Neural cell (in vitro differentiated cells): ENCODE results near the gene PANX2. TPM values are rescaled to one million over a fixed set of nuclear protein-coding genes. Genes with fewer than 3 reads are reported as not detected.

Experiments used
- H2AFZ ChIP-seq: fragments of 200-600, 300-800 bp; sonication (generic), shearing (Covaris generic); 2 replicates; pipeline ENCODE4 v1.6.0; 2014; ENCODE audit warnings: low read depth, mild to moderate bottlenecking, antibody characterized with exemption, low read length, moderate library complexity
- H3F3A ChIP-seq: fragments of 200-600 bp; shearing (Covaris generic); 2 replicates; pipeline ENCODE4 v1.6.1; 2016; ENCODE audit warnings: mild to moderate bottlenecking, moderate library complexity, mixed read lengths, antibody characterized with exemption, low read length; ENCODE audit not compliant: insufficient read depth, poor library complexity, severe bottlenecking
- H3K27ac ChIP-seq: fragments of 200-600, 300-800 bp; sonication (generic), shearing (Covaris generic); 2 replicates; pipeline ENCODE4 v1.5.1; 2014; ENCODE audit warnings: mild to moderate bottlenecking, low read length, moderate library complexity
- H3K27me3 ChIP-seq: fragments of 300-800, 200-600 bp; sonication (generic), shearing (Covaris generic); 2 replicates; pipeline ENCODE4 v1.6.0; 2014; ENCODE audit warnings: mild to moderate bottlenecking, low read depth, low read length, moderate library complexity; ENCODE audit not compliant: insufficient read depth
- H3K36me3 ChIP-seq: fragments of 300-800, 200-600 bp; sonication (generic), shearing (Covaris generic); 2 replicates; pipeline ENCODE4 v1.5.1; 2014; ENCODE audit warnings: mild to moderate bottlenecking, antibody characterized with exemption, low read length, moderate library complexity; ENCODE audit not compliant: insufficient read depth
- H3K4me2 ChIP-seq: fragments of 300-800, 200-600 bp; sonication (generic), shearing (Covaris generic); 2 replicates; pipeline ENCODE4 v1.6.0; 2014; ENCODE audit warnings: mild to moderate bottlenecking, low read length
- H3K4me3 ChIP-seq: fragments of 300-800, 200-600 bp; sonication (generic), shearing (Covaris generic); 2 replicates; pipeline ENCODE4 v1.5.1; 2014; ENCODE audit warnings: mild to moderate bottlenecking, low read length, moderate library complexity
- H3K79me2 ChIP-seq: fragments of 200-600 bp; shearing (Covaris generic); replicated peaks from 2 replicates; pipeline ENCODE4 v1.6.0; 2014; ENCODE audit warnings: mild to moderate bottlenecking, low read length, moderate library complexity; ENCODE audit not compliant: insufficient read depth
- H3K9ac ChIP-seq: fragments of 300-800, 200-600 bp; sonication (generic), shearing (Covaris generic); 2 replicates; pipeline ENCODE4 v1.6.1; 2016; ENCODE audit warnings: mild to moderate bottlenecking, low read length, mixed read lengths
- H3K9me2 ChIP-seq: fragments of 200-600 bp; shearing (Covaris generic); 2 replicates; pipeline ENCODE4 v1.6.1; 2016; ENCODE audit warnings: mild to moderate bottlenecking, low read length, mixed read lengths; ENCODE audit not compliant: insufficient read depth
- H3K9me3 ChIP-seq: fragments of 200-600, 300-800 bp; sonication (generic), shearing (Covaris generic); 2 replicates; pipeline ENCODE4 v1.6.1; 2016; ENCODE audit warnings: mild to moderate bottlenecking, mixed run types, low read length, moderate library complexity, mixed read lengths
- H4K20me1 ChIP-seq: fragments of 200-600 bp; shearing (Covaris generic); 2 replicates; pipeline ENCODE4 v1.6.1; 2016; ENCODE audit warnings: mild to moderate bottlenecking, mixed run types; ENCODE audit not compliant: insufficient read depth
- EP300 ChIP-seq: fragments of 450-650 bp; conservative IDR thresholded peaks from 2 replicates; pipeline ENCODE4 v1.6.1; 2014; ENCODE audit warnings: antibody characterized with exemption, mild to moderate bottlenecking, moderate library complexity; ENCODE audit not compliant: poor library complexity, severe bottlenecking
- EZH2 ChIP-seq: fragments of 200-600, 300-800 bp; shearing (Covaris generic), sonication (generic); IDR thresholded peaks from 2 replicates; pipeline ENCODE4 v1.6.1; 2014; ENCODE audit warnings: antibody characterized with exemption, low read length, borderline replicate concordance, mild to moderate bottlenecking; ENCODE audit not compliant: insufficient read depth, poor library complexity, severe bottlenecking
- MXI1 ChIP-seq: fragments of 450-650 bp; conservative IDR thresholded peaks from 2 replicates; pipeline ENCODE4 v1.6.1; 2014; ENCODE audit warnings: antibody characterized with exemption, mild to moderate bottlenecking; ENCODE audit not compliant: poor library complexity, severe bottlenecking
- POLR2AphosphoS5 ChIP-seq: IDR thresholded peaks from 2 replicates; pipeline ENCODE4 v1.6.1; 2012
- RAD21 ChIP-seq: fragments of 450-650 bp; conservative IDR thresholded peaks from 2 replicates; pipeline ENCODE4 v1.6.1; 2014; ENCODE audit warnings: antibody characterized with exemption, mild to moderate bottlenecking, moderate library complexity
- SMC3 ChIP-seq: fragments of 450-650 bp; conservative IDR thresholded peaks from 2 replicates; pipeline ENCODE4 v1.6.1; 2014; ENCODE audit warnings: antibody characterized with exemption, mild to moderate bottlenecking, moderate library complexity; ENCODE audit not compliant: poor library complexity
- TAF1 ChIP-seq: IDR thresholded peaks from 2 replicates; pipeline ENCODE4 v1.6.1; 2012; ENCODE audit warnings: low read depth
- polyA plus RNA-seq: library from polyadenylated mRNA; depleted of rRNA; stranded (reverse); fragments of >200 nt; gene quantifications from 2 replicates; pipeline ENCODE4 v1.2.3, GENCODE V29; 2014
- TF ChIP-seq, protein P1 (sequence below): IDR thresholded peaks from 2 replicates; pipeline ENCODE4 v1.6.1; 2012; ENCODE audit warnings: borderline replicate concordance
- TF ChIP-seq, protein P2 (sequence below): fragments of 450-650 bp; IDR thresholded peaks from 2 replicates; pipeline ENCODE4 v1.5.1; 2014; ENCODE audit warnings: antibody characterized with exemption, mild to moderate bottlenecking, moderate library complexity; ENCODE audit not compliant: poor library complexity, severe bottlenecking

PANX2 gene
- polyA plus RNA-seq, 1 donor from 2014 or later: 3.4 TPM

- Histone ChIP-seq H4K20me1 (peaks cover 3% of the 10 kb centered on the region), H3K9ac (no peak overlapping the region), H3K4me3 (no peak overlapping the region), H3K4me2 (no peak overlapping the region), H2AFZ (no peak overlapping the region), H3K27me3 (no peaks in the 10 kb centered on the region), H3K79me2 (peaks cover 14% of the 10 kb centered on the region), H3F3A (no peaks in the 10 kb centered on the region), H3K9me3 (no peaks in the 10 kb centered on the region), H3K36me3 (peaks cover 2% of the 10 kb centered on the region), H3K9me2 (no peaks in the 10 kb centered on the region), H3K27ac (no peak overlapping the region)
- TF ChIP-seq RAD21 (no peak), MXI1 (no peak), EP300 (no peak), SMC3 (no peak), TAF1 (no peak), EZH2 (no peak)
- TF ChIP-seq, protein P1, sequence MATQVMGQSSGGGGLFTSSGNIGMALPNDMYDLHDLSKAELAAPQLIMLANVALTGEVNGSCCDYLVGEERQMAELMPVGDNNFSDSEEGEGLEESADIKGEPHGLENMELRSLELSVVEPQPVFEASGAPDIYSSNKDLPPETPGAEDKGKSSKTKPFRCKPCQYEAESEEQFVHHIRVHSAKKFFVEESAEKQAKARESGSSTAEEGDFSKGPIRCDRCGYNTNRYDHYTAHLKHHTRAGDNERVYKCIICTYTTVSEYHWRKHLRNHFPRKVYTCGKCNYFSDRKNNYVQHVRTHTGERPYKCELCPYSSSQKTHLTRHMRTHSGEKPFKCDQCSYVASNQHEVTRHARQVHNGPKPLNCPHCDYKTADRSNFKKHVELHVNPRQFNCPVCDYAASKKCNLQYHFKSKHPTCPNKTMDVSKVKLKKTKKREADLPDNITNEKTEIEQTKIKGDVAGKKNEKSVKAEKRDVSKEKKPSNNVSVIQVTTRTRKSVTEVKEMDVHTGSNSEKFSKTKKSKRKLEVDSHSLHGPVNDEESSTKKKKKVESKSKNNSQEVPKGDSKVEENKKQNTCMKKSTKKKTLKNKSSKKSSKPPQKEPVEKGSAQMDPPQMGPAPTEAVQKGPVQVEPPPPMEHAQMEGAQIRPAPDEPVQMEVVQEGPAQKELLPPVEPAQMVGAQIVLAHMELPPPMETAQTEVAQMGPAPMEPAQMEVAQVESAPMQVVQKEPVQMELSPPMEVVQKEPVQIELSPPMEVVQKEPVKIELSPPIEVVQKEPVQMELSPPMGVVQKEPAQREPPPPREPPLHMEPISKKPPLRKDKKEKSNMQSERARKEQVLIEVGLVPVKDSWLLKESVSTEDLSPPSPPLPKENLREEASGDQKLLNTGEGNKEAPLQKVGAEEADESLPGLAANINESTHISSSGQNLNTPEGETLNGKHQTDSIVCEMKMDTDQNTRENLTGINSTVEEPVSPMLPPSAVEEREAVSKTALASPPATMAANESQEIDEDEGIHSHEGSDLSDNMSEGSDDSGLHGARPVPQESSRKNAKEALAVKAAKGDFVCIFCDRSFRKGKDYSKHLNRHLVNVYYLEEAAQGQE: no peak
- TF ChIP-seq, protein P2, sequence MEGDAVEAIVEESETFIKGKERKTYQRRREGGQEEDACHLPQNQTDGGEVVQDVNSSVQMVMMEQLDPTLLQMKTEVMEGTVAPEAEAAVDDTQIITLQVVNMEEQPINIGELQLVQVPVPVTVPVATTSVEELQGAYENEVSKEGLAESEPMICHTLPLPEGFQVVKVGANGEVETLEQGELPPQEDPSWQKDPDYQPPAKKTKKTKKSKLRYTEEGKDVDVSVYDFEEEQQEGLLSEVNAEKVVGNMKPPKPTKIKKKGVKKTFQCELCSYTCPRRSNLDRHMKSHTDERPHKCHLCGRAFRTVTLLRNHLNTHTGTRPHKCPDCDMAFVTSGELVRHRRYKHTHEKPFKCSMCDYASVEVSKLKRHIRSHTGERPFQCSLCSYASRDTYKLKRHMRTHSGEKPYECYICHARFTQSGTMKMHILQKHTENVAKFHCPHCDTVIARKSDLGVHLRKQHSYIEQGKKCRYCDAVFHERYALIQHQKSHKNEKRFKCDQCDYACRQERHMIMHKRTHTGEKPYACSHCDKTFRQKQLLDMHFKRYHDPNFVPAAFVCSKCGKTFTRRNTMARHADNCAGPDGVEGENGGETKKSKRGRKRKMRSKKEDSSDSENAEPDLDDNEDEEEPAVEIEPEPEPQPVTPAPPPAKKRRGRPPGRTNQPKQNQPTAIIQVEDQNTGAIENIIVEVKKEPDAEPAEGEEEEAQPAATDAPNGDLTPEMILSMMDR: no peak
Measured at GRCh38 chr22:50197856-50198623, 27.5 kb downstream of the PANX2 start.

- H3K9ac ChIP-seq: no peak overlapping the region
- H3K4me2 ChIP-seq: no peak overlapping the region
- H3K36me3 ChIP-seq: peaks cover 8% of the 10 kb centered on the region
- H3K9me2 ChIP-seq: no peaks in the 10 kb centered on the region
- no peak for TF ChIP-seq EP300
- TF ChIP-seq RAD21: no peak
- TF ChIP-seq, protein P1: no peak
- TF ChIP-seq TAF1: no peak
- TF ChIP-seq POLR2AphosphoS5: no peak
- TF ChIP-seq, protein P2: no peak
- H2AFZ ChIP-seq: no peak overlapping the region
- H3K27me3 ChIP-seq: no peaks in the 10 kb centered on the region
- no peak overlapping the region for H3K4me3 ChIP-seq
- H3K79me2 ChIP-seq: peaks cover 18% of the 10 kb centered on the region
- no peaks in the 10 kb centered on the region for H3K9me3 ChIP-seq
- no peak overlapping the region for H3K27ac ChIP-seq
- H3F3A ChIP-seq: no peaks in the 10 kb centered on the region
- peaks cover 3% of the 10 kb centered on the region for H4K20me1 ChIP-seq
Measured at GRCh38 chr22:50198624-50199017, 28.1 kb downstream of the PANX2 start.
